ENCODE results near the gene UPP2.

Gene UPP2

GRCh38 chr2:158153270-158154015, 51.8 kb downstream of the UPP2 start:
- no peaks in the 10 kb centered on the region for H3K27me3 ChIP-seq (ENCODE audit: control insufficient read depth in 3 of 3, insufficient read depth in 3 of 3, low read depth in 1 of 3, low read length in 3 of 3)
- no CpG with 5 or more reads among the region's 3 CpGs for WGBS, 2 donors (ENCODE audit: extremely low coverage in 2 of 2, insufficient read length in 2 of 2, insufficient replicate concordance in 1 of 2)
- H2AK5ac ChIP-seq (ENCODE audit: low read depth, low read length) = no peak overlapping the region
- H3K4me1 ChIP-seq (ENCODE audit: control insufficient read depth in 2 of 2, insufficient read depth in 1 of 2, low read depth in 1 of 2, low read length in 2 of 2) = no peaks in the 10 kb centered on the region
- no peaks in the 10 kb centered on the region for H3K9me3 ChIP-seq (replicated peaks in 1 of 2; ENCODE audit: control insufficient read depth in 2 of 2, insufficient read depth in 1 of 2, low read depth in 1 of 2, low read length in 2 of 2)
- H4K8ac ChIP-seq (ENCODE audit: low read depth, low read length) = no peak overlapping the region
- no peak overlapping the region for H3K9ac ChIP-seq (ENCODE audit: low read depth, low read length, poor library complexity)
- H2BK5ac ChIP-seq (ENCODE audit: low read length) = no peak overlapping the region
- no peak overlapping the region for H3K27ac ChIP-seq (replicated peaks; ENCODE audit: low read length)
- H3K79me1 ChIP-seq (ENCODE audit: low read depth, low read length) = no peaks in the 10 kb centered on the region
- no peak overlapping the region for H3K23ac ChIP-seq (ENCODE audit: low read depth, low read length, poor library complexity)
- H2BK15ac ChIP-seq (ENCODE audit: low read length) = no peak overlapping the region
- H3K4me3 ChIP-seq (ENCODE audit: low read length in 2 of 2) = no peak overlapping the region
- no peak overlapping the region for H4K91ac ChIP-seq (ENCODE audit: low read depth, low read length, poor library complexity)
- H2BK12ac ChIP-seq (ENCODE audit: low read length) = no peak overlapping the region
- H2BK120ac ChIP-seq (ENCODE audit: low read depth, low read length) = no peak overlapping the region
- H3K36me3 ChIP-seq (replicated peaks in 1 of 2; ENCODE audit: control insufficient read depth in 2 of 2, insufficient read depth in 2 of 2, low read length in 2 of 2) = no peaks in the 10 kb centered on the region
- H3K18ac ChIP-seq (ENCODE audit: low read length) = no peak overlapping the region
- no peak overlapping the region for H3K4ac ChIP-seq (ENCODE audit: low read length)
- no peak overlapping the region for H3K14ac ChIP-seq (ENCODE audit: low read length)
- no peak overlapping the region for H3K4me2 ChIP-seq (ENCODE audit: insufficient read depth, low read length, poor library complexity, severe bottlenecking)
- no peak for DNase-seq (ENCODE audit: low spot score)
- H2AFZ ChIP-seq (ENCODE audit: low read length) = no peak overlapping the region

GRCh38 chr2:158154596-158154995, 52.9 kb downstream of the UPP2 start:
- no peak for DNase-seq (ENCODE audit: low spot score)
- H2AFZ ChIP-seq (ENCODE audit: low read length) = no peak overlapping the region
- H3K4me1 ChIP-seq (ENCODE audit: control insufficient read depth in 2 of 2, insufficient read depth in 1 of 2, low read depth in 1 of 2, low read length in 2 of 2) = no peaks in the 10 kb centered on the region
- no peaks in the 10 kb centered on the region for H3K9me3 ChIP-seq (replicated peaks in 1 of 2; ENCODE audit: control insufficient read depth in 2 of 2, insufficient read depth in 1 of 2, low read depth in 1 of 2, low read length in 2 of 2)
- no peak overlapping the region for H2BK12ac ChIP-seq (ENCODE audit: low read length)
- H4K91ac ChIP-seq (ENCODE audit: low read depth, low read length, poor library complexity) = no peak overlapping the region
- H3K4me2 ChIP-seq (ENCODE audit: insufficient read depth, low read length, poor library complexity, severe bottlenecking) = no peak overlapping the region
- H2AK5ac ChIP-seq (ENCODE audit: low read depth, low read length) = no peak overlapping the region
- H2BK15ac ChIP-seq (ENCODE audit: low read length) = no peak overlapping the region
- no peak overlapping the region for H2BK5ac ChIP-seq (ENCODE audit: low read length)
- no peaks in the 10 kb centered on the region for H3K27me3 ChIP-seq (ENCODE audit: control insufficient read depth in 3 of 3, insufficient read depth in 3 of 3, low read depth in 1 of 3, low read length in 3 of 3)
- H2BK120ac ChIP-seq (ENCODE audit: low read depth, low read length) = no peak overlapping the region
- H3K4ac ChIP-seq (ENCODE audit: low read length) = no peak overlapping the region
- H3K18ac ChIP-seq (ENCODE audit: low read length) = no peak overlapping the region
- no peaks in the 10 kb centered on the region for H3K79me1 ChIP-seq (ENCODE audit: low read depth, low read length)
- no peak overlapping the region for H3K14ac ChIP-seq (ENCODE audit: low read length)
- no peaks in the 10 kb centered on the region for H3K36me3 ChIP-seq (replicated peaks in 1 of 2; ENCODE audit: control insufficient read depth in 2 of 2, insufficient read depth in 2 of 2, low read length in 2 of 2)
- no peak overlapping the region for H3K9ac ChIP-seq (ENCODE audit: low read depth, low read length, poor library complexity)
- H4K8ac ChIP-seq (ENCODE audit: low read depth, low read length) = no peak overlapping the region
- H3K4me3 ChIP-seq (ENCODE audit: low read length in 2 of 2) = no peak overlapping the region
- H3K27ac ChIP-seq (replicated peaks; ENCODE audit: low read length) = no peak overlapping the region
- H3K23ac ChIP-seq (ENCODE audit: low read depth, low read length, poor library complexity) = no peak overlapping the region

- Histone ChIP-seq H3K4ac (ENCODE audit: low read length) (no peak overlapping the region), H3K4me1 (ENCODE audit: control insufficient read depth in 2 of 2, insufficient read depth in 1 of 2, low read depth in 1 of 2, low read length in 2 of 2) (peaks cover 0 to 4% of the 10 kb centered on the region in 2 donors), H3K23ac (ENCODE audit: low read depth, low read length, poor library complexity) (no peak overlapping the region), H4K91ac (ENCODE audit: low read depth, low read length, poor library complexity) (no peak overlapping the region), H3K18ac (ENCODE audit: low read length) (no peak overlapping the region), H3K36me3 (replicated peaks in 1 of 2; ENCODE audit: control insufficient read depth in 2 of 2, insufficient read depth in 2 of 2, low read length in 2 of 2) (no peaks in the 10 kb centered on the region), H2BK15ac (ENCODE audit: low read length) (no peak overlapping the region), H4K8ac (ENCODE audit: low read depth, low read length) (no peak overlapping the region), H3K79me1 (ENCODE audit: low read depth, low read length) (no peaks in the 10 kb centered on the region), H3K9me3 (replicated peaks in 1 of 2; ENCODE audit: control insufficient read depth in 2 of 2, insufficient read depth in 1 of 2, low read depth in 1 of 2, low read length in 2 of 2) (no peaks in the 10 kb centered on the region), H3K9ac (ENCODE audit: low read depth, low read length, poor library complexity) (no peak overlapping the region), H2AFZ (ENCODE audit: low read length) (no peak overlapping the region), H3K27me3 (ENCODE audit: control insufficient read depth in 3 of 3, insufficient read depth in 3 of 3, low read depth in 1 of 3, low read length in 3 of 3) (peaks cover 0 to 4% (median 0%) of the 10 kb centered on the region in 3 experiments), H2BK12ac (ENCODE audit: low read length) (no peak overlapping the region), H3K14ac (ENCODE audit: low read length) (no peak overlapping the region), H3K4me2 (ENCODE audit: insufficient read depth, low read length, poor library complexity, severe bottlenecking) (no peak overlapping the region), H3K4me3 (ENCODE audit: low read length in 2 of 2) (no peak overlapping the region), H2BK120ac (ENCODE audit: low read depth, low read length) (no peak overlapping the region), H2BK5ac (ENCODE audit: low read length) (no peak overlapping the region), H3K27ac (replicated peaks; ENCODE audit: low read length) (no peak overlapping the region), H2AK5ac (ENCODE audit: low read depth, low read length) (no peak overlapping the region)
- DNase-seq (ENCODE audit: low spot score) = no peak
- WGBS, 2 donors (ENCODE audit: extremely low coverage in 2 of 2, insufficient read length in 2 of 2, insufficient replicate concordance in 1 of 2) = no CpG with 5 or more reads among the region's 2 CpGs
These were observed 71.0 kb downstream of the UPP2 start for GRCh38 chr2:158172719-158173118.

GRCh38 chr2:158174495-158174894, 72.8 kb downstream of the UPP2 start:
- Histone ChIP-seq H2AK5ac (ENCODE audit: low read depth, low read length) (no peak overlapping the region), H3K4me2 (ENCODE audit: insufficient read depth, low read length, poor library complexity, severe bottlenecking) (no peak overlapping the region), H2BK5ac (ENCODE audit: low read length) (no peak overlapping the region), H3K4ac (ENCODE audit: low read length) (no peak overlapping the region), H3K27me3 (ENCODE audit: control insufficient read depth in 3 of 3, insufficient read depth in 3 of 3, low read depth in 1 of 3, low read length in 3 of 3) (peaks cover 0 to 4% (median 0%) of the 10 kb centered on the region in 3 experiments), H3K9ac (ENCODE audit: low read depth, low read length, poor library complexity) (no peak overlapping the region), H2AFZ (ENCODE audit: low read length) (no peak overlapping the region), H3K79me1 (ENCODE audit: low read depth, low read length) (no peaks in the 10 kb centered on the region), H4K91ac (ENCODE audit: low read depth, low read length, poor library complexity) (no peak overlapping the region), H3K27ac (replicated peaks; ENCODE audit: low read length) (no peak overlapping the region), H4K8ac (ENCODE audit: low read depth, low read length) (no peak overlapping the region), H2BK120ac (ENCODE audit: low read depth, low read length) (no peak overlapping the region), H3K18ac (ENCODE audit: low read length) (no peak overlapping the region), H3K23ac (ENCODE audit: low read depth, low read length, poor library complexity) (no peak overlapping the region), H3K14ac (ENCODE audit: low read length) (no peak overlapping the region), H2BK12ac (ENCODE audit: low read length) (no peak overlapping the region), H2BK15ac (ENCODE audit: low read length) (no peak overlapping the region), H3K4me3 (ENCODE audit: low read length in 2 of 2) (no peak overlapping the region), H3K9me3 (replicated peaks in 1 of 2; ENCODE audit: control insufficient read depth in 2 of 2, insufficient read depth in 1 of 2, low read depth in 1 of 2, low read length in 2 of 2) (no peaks in the 10 kb centered on the region), H3K4me1 (ENCODE audit: control insufficient read depth in 2 of 2, insufficient read depth in 1 of 2, low read depth in 1 of 2, low read length in 2 of 2) (peaks cover 0 to 4% of the 10 kb centered on the region in 2 donors), H3K36me3 (replicated peaks in 1 of 2; ENCODE audit: control insufficient read depth in 2 of 2, insufficient read depth in 2 of 2, low read length in 2 of 2) (no peaks in the 10 kb centered on the region)
- DNase-seq (ENCODE audit: low spot score) = no peak
- no CpG with 5 or more reads among the region's 1 CpG for WGBS, 2 donors (ENCODE audit: extremely low coverage in 2 of 2, insufficient read length in 2 of 2, insufficient replicate concordance in 1 of 2)
